Measurements from ENCODE around the gene AP5M1.

The AP5M1 gene

GRCh38 chr14:57323721-57324120, 55.0 kb downstream of the AP5M1 start:
- TF ChIP-seq GATA3 (IDR thresholded peaks at IDR 0.05; ENCODE audit: low read depth, low read length), result no peak
- no peak for TF ChIP-seq GATA2 (IDR thresholded peaks at IDR 0.05; ENCODE audit: low read depth, low read length)

- TF ChIP-seq GATA3 (IDR thresholded peaks at IDR 0.05; ENCODE audit: low read depth, low read length), result no peak
- TF ChIP-seq GATA2 (IDR thresholded peaks at IDR 0.05; ENCODE audit: low read depth, low read length), result no peak
Measured at GRCh38 chr14:57326253-57326652, 57.5 kb downstream of the AP5M1 start.

- no peak for TF ChIP-seq GATA2 (IDR thresholded peaks at IDR 0.05; ENCODE audit: low read depth, low read length)
- TF ChIP-seq GATA3 (IDR thresholded peaks at IDR 0.05; ENCODE audit: low read depth, low read length), result no peak
Measured at GRCh38 chr14:57329833-57330232, 61.1 kb downstream of the AP5M1 start.

DNA sequence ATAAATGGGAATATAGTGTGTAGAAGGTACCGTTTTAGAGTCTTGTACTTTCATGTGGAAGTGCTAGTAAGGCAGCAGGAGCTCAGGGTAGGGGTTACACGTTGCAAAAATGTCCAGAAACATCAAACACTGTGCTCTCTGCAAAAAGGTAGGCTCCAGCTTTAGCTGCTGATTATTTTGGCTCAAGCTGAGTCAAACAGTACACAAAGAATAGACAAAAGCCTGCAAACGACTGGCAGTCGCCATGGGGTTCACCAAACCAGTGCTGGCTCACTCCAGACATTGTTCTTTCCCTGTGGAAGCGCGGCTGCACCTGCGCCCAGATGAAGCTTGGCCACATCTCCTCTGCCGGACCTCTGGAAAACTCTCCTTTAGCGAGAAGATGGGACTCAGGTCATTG, 76.3 kb downstream of the AP5M1 start:
- TF ChIP-seq GATA3 (IDR thresholded peaks at IDR 0.05; ENCODE audit: low read depth, low read length) (no peak), GATA2 (IDR thresholded peaks at IDR 0.05; ENCODE audit: low read depth, low read length) (no peak)

DNA sequence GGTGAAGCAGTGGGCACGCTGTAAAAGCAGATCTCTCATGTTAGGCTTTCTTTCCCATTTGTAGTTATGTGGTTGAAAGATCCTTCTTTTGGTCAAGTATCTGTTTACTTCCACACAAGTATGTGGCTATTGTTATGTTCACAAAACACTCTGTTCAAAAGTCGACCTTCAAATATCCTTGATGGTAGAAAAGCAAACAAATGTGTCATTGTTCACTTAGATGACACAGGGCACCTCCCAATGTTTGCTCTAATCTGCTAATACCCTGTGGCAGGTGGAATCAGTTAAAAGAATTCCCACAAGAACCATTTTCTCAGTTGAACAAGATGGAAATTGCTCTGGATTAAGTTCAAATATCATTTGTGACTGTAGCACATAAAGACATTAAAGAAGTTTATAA, 78.0 kb downstream of the AP5M1 start:
- TF ChIP-seq GATA3 (IDR thresholded peaks at IDR 0.05; ENCODE audit: low read depth, low read length) (no peak), GATA2 (IDR thresholded peaks at IDR 0.05; ENCODE audit: low read depth, low read length) (no peak)
